ENCODE results near the gene PRSS1. TPM values are rescaled to one million over a fixed set of nuclear protein-coding genes. Genes with fewer than 3 reads are reported as not detected.

PRSS1 gene
- total and polyA plus RNA-seq, 2 of the 8 experiments (the other 6 are each of a cell fraction or from before 2014, with no cell fraction given): 0.09 TPM; not detected in 1

DNA sequence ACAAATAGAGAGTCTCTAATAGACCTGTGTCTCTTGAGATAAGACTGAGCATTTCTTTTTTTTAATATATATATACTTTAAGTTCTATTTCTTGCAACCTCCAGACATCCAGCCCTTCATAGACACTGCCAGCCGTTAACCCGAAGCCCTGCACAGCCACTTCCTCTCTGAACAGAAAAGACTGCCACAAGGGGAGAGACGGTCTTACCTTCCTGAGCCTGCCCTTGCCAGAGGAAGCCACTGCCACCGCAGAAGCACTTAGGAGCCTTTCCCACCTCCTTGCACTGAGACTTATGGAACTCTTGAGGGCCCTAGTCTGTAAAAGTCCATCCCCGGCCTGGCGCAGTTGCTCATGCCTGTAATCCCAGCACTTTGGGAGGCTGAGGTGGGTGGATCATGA lies 31.8 kb upstream of the PRSS1 start (continued):
- TF ChIP-seq SIN3A (conservative IDR thresholded peaks at IDR 0.05 in 1 of 2, IDR thresholded peaks at IDR 0.05 in 1 of 2; ENCODE audit: low read depth in 1 of 2, low read length in 2 of 2): no peak

Data from H1 (cell line).